Measurements from ENCODE around the gene RPLP1.
A peak's percentile ranks its signal among the peaks of the same experiment; 100 is the strongest.

RPLP1 gene
- 448 to 1,147 (median 734) reads per million in 4 experiments for total RNA-seq

DNA sequence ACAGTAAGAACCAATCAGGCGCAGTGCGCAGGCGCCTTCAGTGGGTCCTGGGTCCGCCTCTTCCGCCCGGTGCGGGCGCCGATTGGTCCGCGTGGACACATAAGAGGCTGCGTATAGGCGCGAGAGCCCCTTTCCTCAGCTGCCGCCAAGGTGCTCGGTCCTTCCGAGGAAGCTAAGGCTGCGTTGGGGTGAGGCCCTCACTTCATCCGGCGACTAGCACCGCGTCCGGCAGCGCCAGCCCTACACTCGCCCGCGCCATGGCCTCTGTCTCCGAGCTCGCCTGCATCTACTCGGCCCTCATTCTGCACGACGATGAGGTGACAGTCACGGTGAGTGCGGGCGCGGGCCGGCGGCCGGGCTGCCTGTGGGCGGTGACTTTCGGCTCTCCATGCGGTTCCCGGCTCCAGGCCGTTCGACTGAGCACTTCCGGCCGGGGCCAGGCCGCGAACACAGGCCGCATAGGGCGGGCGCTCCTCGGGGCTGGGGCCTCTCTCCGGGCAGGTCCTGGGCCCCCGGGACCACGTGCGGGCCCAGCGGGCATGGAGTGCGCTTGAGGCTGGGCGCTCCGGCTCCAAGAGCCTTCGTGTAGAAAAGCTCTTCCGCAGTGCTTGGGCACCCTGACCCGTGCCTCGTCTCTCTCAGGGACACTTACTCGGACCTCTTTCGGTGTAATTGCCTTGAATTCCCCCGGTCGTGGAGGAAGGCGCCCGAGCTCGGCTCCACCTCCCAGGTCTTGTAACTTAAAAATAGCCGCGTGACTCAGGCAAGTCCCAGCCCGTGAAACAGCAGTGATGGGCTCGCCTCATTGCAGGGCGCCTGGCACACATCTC lies at the start of gene RPLP1:
RPLP1 (plus strand) TSS at position 127 of the 830 bp plus-strand sequence; CDS start at position 258, 131 bp downstream.
- DNase-seq, result peak; percentile 95

- DNase-seq, result no peak
These were observed 49.0 kb upstream of the RPLP1 start for GRCh38 chr15:69403594-69403993.

DNA sequence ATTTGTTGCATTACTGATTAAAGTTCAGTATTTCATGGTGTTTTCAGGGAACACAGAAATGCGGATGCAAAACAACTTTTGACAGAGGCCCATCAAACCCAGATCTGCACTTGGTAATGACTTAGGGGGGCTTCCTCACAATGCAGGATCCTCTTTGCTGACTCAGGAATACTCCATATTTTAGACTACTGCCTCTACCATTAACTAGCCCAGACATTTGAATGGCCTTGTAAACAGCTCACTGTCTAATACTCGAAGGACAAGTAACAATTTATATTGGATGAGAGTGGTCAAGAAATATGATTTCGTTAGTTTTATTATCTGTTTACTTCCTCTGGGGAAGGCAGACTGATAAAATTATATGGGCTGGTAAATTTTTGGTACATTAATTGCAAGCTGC lies 47.5 kb upstream of the RPLP1 start:
- no peak for DNase-seq

DNA sequence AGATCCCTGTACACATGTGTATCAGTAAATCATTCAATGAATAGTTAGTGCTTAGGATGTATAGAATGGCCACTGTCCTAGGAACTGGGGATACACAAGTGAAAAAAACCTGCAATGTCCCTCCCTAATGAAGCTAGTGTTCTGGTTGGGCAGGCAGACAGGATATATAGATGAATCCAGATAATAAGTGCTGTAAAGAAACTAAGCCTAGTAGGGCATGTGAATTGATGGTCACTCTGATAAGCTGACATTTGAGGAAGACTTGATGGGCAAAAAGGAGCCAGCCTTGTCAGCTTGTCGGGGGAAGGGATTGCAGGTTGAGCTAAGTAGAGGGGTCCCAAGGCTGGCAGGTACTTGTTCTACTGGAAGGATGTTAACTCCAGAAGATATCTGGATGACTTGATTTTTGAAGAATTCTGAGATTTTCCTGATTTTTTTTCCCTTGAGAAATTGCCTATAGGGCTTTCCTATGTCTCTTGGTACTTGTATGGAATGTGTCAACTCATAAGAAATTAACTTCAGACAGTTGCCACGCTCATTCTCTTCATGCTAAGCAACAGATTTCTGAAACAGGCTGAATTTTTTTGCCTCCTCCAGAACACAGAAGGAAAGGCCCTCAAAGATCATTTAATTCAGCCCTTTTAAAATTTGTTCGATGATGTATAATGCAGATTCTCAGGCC lies 44.8 kb upstream of the RPLP1 start:
- no peak for DNase-seq

GRCh38 chr15:69408841-69409240 lies 43.8 kb upstream of the RPLP1 start:
- DNase-seq, result no peak

DNA sequence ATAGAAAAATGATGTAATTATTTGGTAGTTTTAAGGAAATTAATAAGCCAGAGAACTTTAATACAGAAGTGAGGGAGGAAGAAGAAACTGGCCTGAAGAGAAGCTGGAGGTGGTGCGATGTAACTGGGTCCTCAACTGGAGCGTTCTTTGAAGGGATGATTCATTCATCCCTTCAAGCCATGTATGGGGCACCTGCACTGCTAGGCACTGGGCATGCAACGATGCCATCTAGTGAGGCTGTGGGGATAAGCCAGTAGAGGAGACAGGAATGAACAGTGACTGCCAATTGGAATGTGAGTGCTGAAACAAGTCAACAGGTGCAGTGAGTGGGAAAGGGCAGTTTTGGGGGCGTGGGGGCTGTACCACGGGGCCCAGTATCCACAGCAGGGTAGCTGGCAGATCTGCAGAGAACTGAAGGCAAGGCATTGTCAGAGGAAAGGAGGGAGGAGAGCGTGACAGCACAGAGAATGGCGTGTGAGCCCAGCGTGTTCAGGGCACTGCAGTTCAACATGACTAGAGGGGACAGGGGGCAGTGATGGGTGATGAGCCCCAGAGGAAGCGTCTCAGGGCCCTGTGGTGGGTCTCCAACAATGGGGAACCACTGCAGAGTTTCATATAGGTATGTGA lies 42.3 kb upstream of the RPLP1 start:
- no peak for DNase-seq

DNA sequence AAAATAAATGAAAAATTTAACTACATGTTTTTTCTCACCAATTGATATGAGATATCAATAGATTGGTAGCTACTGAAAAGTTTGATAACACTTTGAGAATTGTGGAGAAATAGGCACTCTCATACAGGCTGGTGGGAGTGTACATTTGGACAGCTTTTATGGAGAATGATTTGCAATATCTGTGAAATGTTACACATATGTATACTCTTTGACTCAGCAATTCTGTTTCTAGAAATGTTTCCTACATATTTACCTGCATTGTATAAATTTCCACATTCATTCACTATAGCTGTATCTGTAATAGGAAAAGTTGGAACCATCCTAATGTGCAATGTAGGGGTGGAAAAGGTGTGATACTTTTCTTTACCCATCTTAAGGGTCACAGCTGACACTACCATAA lies 40.3 kb upstream of the RPLP1 start:
- no peak for DNase-seq

GRCh38 chr15:69412701-69413100 lies 39.9 kb upstream of the RPLP1 start:
- DNase-seq, result no peak

GRCh38 chr15:69413822-69414700 lies 38.6 kb upstream of the RPLP1 start, which contains the start of gene KIF23:
TSS of gene KIF23 (plus strand) at chr15:69414349. CDS start at chr15:69414466, 117 bp downstream.
- DNase-seq, result peak; percentile 88

- DNase-seq, result no peak
These were observed 37.9 kb upstream of the RPLP1 start for GRCh38 chr15:69414701-69415167.

- DNase-seq, result no peak
These were observed 37.2 kb upstream of the RPLP1 start for GRCh38 chr15:69415381-69415780.

DNA sequence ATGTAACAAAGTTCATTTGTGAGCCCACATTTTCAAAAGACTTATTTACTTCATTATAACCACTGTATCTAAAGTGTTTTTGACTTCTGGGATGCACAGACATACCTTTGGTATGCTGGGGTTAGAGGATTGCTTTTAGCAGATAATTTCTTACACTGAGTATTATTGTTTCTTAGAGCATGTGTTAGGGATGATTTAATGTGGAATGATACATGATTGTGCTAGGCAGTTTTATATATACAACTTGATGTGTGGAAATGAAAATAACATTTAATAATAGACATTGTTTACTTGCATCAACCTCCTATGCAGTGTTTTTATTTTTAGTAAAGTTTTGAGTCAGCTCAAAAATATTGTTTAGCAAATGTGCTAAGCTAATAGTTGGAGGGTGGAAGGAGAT lies 35.0 kb upstream of the RPLP1 start:
- DNase-seq, result no peak

- no peak for DNase-seq
These were observed 31.1 kb upstream of the RPLP1 start for GRCh38 chr15:69421498-69421897.

GRCh38 chr15:69422336-69422895 lies 30.2 kb upstream of the RPLP1 start:
- no peak for DNase-seq

GRCh38 chr15:69424001-69424400 lies 28.6 kb upstream of the RPLP1 start:
- no peak for DNase-seq

GRCh38 chr15:69424748-69425413 lies 27.7 kb upstream of the RPLP1 start:
- no peak for DNase-seq

- DNase-seq, result no peak
These were observed 18.8 kb upstream of the RPLP1 start for GRCh38 chr15:69433831-69434230.

DNA sequence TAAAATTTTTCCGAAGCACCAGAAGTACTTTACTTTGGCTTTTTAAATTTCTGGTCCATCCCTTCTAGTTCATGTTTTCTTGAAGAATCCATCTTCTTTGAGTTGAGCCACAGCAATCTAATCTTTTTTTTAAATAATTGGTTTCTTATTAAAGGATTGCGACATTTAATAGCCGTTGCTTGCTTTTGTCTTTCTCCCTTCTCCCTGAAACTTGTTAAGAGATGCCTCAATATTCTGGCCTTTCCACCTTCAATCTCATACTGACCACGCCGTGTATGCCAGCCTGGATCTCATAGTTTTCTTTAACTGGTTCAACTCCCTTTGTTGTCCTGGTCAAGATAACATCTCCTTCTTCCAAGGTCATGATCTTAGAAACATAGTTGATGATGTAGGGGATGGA lies 18.4 kb upstream of the RPLP1 start:
- DNase-seq, result no peak

DNA sequence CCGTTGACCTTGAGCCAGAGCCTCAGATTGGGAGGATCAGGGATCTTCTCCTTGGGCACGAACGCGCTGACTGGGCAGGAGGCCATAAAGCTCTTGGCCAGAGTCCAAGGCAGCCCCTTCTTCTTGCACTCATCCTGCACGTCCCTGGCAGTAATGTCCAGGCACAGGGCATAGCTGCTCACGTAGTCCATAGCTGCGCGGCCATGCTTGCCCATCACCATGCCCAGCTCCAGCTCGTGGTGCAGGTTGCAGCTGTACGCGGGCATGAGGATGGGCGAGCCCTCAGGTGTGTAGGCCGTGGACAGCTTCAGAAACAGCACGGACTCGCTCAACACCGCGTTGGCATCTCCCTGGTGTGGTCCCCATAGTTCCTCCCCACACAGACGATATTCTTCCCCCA lies 17.9 kb upstream of the RPLP1 start:
- DNase-seq, result no peak

DNA sequence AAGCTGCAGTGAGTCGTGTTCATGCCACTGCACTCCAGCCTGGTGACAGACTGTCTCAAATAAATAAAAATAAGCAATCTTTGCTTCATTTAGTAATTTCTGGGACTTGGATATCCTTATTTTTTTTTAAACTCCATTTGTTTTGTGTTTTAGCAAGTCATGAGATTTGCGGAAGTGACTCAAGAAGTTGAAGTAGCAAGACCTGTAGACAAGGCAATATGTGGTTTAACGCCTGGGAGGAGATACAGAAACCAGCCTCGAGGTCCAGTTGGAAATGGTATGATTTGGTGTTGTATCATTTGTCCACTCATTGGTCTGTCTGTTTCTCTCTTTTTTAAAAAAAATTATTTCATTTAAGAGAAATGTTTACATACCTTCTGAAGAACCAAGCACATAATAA lies 16.6 kb upstream of the RPLP1 start:
- DNase-seq, result no peak

- no peak for DNase-seq
These were observed 15.7 kb upstream of the RPLP1 start for GRCh38 chr15:69436951-69437350.

DNA sequence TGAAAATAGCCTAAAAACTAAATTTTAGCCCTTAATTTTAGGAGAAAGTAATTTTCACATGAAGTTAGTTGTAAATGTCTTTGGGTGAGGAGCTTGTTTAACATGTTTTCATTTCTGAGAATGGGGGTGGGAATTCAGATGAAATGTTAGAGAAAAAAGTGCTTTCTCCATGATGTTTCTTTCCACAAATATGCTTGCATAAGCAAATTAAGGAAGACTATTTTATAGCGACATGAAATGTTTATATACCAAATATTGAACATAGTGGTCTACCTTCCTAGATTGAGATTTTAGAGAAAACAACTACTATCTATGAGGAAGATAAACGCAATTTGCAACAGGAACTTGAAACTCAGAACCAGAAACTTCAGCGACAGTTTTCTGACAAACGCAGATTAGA lies 13.0 kb upstream of the RPLP1 start:
- no peak for DNase-seq

Data from effector CD8-positive, alpha-beta T cell (primary cell).